MV-4-11 (cell line): ENCODE data around the gene CMC2.
A peak's percentile ranks its signal among the peaks of the same experiment; 100 is the strongest.

Source experiments
- DNase-seq: peaks from one replicate; lab custom pipeline; 2025; lab: John Stamatoyannopoulos, UW

Gene CMC2

GRCh38 chr16:81001330-81001729, 5.4 kb downstream of the CMC2 start:
- no peak for DNase-seq

- no peak for DNase-seq
Observed at GRCh38 chr16:81000873-81001272, 5.8 kb downstream of the CMC2 start.

DNA sequence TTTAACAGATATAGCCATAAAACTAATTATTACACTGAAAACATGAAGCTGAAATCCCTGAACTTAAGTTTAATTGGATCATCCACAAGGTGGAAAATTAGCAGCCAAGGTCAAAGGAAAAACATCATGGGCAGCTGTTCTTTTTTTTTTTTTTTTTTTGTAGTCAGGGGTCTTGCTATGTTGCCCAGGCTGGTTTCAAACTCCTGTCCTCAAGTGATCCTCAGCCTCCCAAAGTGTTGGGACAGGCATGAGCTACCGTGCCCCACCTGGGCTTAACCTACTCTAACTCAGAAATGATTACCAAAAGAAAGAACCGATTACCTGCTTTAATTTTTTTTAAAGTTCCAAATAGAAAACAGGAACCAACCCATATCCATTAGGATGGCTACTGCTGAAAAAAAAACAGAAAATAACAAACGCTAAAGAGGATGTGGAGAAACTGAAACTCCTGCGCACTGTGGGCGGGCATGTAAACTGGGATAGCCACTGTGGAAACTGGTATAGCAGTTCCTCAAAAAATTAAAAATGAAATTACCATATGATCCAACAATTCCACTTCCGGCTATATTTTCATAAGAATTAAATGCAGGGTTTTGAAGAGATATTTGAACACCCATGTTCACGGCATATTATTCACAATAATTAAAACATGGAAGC, 8.6 kb downstream of the CMC2 start:
- DNase-seq: peak; percentile 92

GRCh38 chr16:80997139-80997798, 9.4 kb downstream of the CMC2 start:
- DNase-seq: no peak

- no peak for DNase-seq
Observed at GRCh38 chr16:80996688-80997138, 10.0 kb downstream of the CMC2 start.

DNA sequence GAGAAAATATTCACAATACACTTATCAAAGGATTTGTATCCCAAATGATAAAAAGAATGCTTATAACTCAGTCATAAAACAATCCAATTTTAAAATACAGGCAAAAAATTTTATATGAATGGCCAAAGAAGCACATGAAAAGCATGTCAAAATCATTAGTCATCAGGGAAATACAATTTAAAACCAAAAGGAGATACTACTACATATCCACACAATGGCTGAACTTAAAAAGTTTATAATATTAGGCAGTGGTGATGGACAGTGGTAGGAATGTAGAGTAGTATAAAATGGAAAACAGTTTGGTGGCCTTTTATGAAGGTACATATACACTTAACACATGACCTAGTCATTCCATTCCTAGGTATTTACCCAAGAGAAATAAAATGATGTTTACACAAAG, 12.2 kb downstream of the CMC2 start:
- DNase-seq: no peak

GRCh38 chr16:80993834-80994233, 12.9 kb downstream of the CMC2 start:
- no peak for DNase-seq

DNA sequence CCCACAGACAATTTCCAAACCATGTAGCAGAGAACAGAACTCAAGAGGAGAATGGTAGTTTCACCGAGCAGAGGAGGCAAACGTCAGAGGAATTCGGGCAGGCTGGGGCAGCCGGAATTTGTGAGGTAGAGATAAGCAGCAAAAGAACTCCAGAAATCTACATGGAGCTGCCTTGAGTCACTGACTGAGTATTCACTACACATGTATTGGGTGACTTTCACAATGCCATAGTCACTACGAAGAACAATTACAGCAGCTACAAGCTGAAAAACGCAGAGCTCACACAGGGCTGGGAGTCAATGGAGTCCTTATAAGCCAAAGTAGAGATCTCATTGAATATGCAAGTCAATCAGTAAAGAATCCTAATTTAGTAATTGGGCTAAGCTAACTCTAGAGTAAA, 13.4 kb downstream of the CMC2 start:
- DNase-seq: no peak

GRCh38 chr16:80992676-80993293, 13.9 kb downstream of the CMC2 start:
- DNase-seq: no peak

DNA sequence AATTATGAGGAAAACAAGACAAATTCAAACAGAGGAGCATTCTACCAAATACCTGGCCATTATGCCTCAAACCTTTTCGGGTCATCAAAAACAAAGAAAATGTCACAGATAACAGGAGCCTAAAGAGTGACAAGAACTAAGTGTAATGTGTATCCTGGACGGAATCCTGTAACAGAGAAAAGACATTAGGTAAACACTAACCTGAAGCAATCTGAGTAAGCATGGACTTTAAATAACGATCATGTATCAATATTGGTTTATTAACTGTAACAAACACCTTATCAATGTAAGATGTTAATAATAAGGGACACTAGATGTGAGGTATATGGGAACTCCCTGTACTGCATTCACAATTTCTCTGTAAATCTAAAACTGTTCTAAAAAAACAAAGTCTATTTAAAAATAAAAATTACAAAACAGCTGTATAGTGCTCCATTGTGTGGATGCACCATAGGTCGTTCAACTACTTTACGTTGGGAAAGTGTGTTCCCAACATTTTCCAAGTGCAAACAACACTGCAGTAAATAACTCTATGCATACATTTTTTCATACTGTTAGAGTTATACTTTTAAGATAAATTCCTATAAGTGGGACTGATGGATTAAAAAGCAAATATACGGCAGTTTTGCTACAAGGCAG, 14.8 kb downstream of the CMC2 start:
- DNase-seq: no peak

DNA sequence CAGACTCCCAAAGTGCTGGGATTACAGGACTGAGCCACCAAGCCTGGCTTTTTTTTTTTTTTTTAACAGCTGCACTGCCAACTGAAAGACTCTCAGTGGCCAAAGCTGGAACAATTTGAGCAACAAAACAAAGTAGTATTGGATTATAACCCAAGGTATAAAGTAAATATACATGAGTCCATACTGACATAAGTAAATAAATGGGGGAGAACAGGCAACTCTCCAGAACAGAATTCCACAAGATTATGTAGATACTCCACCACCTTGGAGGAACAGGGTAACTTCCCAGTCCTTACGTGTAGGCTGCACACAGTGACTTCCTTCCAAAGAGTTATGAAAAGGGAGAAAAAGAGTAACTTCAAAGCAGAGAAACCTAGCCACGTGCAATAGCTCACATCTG, 15.7 kb downstream of the CMC2 start:
- no peak for DNase-seq

GRCh38 chr16:80990577-80990976, 16.1 kb downstream of the CMC2 start:
- DNase-seq: no peak

- no peak for DNase-seq
Observed at GRCh38 chr16:80989801-80990200, 16.9 kb downstream of the CMC2 start.

- DNase-seq: no peak
Observed at GRCh38 chr16:80988756-80989155, 17.9 kb downstream of the CMC2 start.

DNA sequence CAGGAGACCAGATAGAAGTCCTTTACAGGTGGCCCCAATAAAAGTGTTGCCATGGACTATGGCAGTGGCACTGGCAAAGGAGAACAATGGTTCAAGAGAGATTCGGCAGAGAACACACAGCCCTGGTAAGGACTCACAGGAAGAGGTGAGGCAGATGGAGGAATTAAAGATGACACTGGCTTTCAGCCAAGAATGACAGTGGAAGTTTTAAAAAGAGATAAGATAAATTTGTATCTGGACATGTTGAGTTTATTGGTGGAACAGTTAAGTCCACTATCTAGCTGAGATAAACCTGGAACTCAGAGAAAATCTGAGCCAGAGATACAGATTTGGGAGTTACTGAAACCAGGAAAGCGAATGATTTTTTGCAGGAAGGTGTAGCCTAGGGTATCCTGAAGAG, 20.1 kb downstream of the CMC2 start:
- no peak for DNase-seq

DNA sequence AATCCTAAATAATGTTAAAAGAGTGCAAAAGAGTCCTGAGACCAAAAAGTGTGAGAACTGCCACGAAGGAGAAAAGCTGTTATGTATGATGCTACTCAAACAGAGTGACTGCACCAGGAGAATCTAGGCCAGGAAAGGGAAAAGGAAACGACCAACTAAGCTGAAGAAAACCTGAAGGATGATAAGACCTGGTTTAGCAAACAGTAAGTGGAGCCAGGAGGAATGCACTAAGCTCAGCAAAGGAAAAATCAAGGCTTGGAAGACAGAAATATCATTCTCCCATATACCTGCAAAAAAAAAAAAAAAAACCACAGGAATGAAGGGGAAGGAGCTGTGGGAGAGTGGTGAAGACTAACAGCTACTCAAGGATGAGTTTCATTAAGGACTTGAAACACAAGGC, 21.1 kb downstream of the CMC2 start:
- DNase-seq: no peak

GRCh38 chr16:80984124-80984892, 22.4 kb downstream of the CMC2 start:
- no peak for DNase-seq

DNA sequence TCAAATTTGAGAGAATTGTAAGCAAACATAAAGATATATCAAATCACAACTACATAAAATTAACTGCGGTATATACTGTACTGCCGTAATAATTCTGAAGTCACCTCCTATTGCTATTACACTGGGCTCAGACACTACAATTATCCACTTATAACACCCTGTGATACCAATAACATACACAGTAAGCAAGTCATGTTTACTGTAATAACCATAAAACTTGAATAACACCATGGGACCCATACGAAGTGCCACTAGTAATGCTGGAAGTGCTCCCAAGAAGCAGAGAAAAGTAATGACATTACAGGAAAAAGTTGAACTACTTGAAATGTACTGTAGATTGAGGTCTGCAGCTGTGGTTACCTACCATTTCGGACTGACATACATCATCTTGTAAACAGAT, 24.0 kb downstream of the CMC2 start:
- DNase-seq: no peak

DNA sequence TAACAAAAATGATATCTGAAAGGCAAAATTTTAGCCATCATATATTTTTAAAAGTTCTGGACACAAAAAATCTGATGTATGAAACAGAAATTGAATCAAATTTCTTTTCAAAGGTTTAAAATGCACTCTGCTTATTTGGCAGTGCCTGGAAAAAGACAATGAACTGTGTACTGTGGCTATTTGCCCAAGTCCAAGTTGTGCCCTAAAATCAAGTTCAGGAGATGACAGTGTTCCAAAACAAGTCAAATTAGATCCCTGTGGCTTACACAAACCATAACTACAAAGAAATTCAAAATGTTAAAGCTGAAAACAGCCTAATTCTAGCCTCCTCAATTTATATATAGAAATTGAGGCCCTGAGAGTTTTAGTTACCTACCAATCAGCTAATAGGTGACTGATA, 25.6 kb downstream of the CMC2 start:
- DNase-seq: no peak

DNA sequence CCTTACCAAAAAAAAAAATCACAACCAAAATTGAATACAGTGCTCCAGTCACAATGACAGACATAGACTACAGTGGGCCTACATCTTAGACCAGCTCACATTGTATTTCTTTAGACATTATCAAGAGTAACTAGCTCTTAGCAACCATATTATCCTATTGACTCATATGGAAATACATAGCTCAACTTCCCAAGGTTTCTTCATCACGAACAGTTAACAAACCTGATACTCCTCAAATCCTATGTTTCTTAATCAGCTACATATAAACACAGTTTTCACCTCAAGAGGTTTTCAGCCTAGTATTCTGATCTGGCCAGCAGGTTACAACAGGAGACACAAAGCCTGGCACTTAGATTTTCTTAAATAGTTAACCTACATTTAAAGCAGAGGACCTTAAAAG, 29.7 kb downstream of the CMC2 start:
- DNase-seq: no peak

GRCh38 chr16:80974649-80975376, 31.9 kb downstream of the CMC2 start:
- DNase-seq: no peak

DNA sequence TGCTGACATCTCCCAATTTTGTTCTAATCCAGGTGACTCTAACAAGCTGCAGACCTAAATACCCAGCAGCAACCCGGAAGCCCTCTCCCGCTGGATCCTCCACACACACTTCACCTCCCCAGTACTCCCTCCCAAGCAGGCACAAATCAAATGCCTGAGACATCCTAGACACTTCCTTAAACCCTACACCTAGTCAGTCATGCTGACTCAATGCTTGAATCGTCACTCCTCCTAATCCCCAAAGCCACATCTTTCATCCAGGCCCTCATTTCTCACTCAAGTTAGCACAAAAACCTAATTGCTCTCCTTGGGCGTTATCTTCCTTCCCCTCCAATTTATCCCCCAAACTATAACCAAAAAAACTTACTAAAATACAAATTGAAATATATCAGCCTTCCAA, 32.7 kb downstream of the CMC2 start:
- DNase-seq: peak; percentile 30
